ENCODE data around the gene MGRN1. TPM values are rescaled to one million over a fixed set of nuclear protein-coding genes. Genes with fewer than 3 reads are reported as not detected.

MGRN1 gene
- total and polyA plus RNA-seq, 2 of the 13 experiments (the other 11 are each of a cell fraction or from before 2014, with no cell fraction given): 11.9 to 12.6 TPM

- TF ChIP-seq FOXK2 (IDR thresholded peaks at IDR 0.05) (no peak), TEAD3 (CRISPR knock-in tag; optimal IDR thresholded peaks at IDR 0.05; ENCODE audit: borderline replicate concordance) (peak; percentile 98), ARHGAP35 (CRISPR knock-in tag; IDR thresholded peaks at IDR 0.05; ENCODE audit: borderline replicate concordance) (no peak; the same call in 1 of the 2 replicates), ZNF317 (CRISPR knock-in tag; IDR thresholded peaks at IDR 0.05) (no peak; the same call in 1 of the 2 replicates), ETV5 (CRISPR knock-in tag; IDR thresholded peaks at IDR 0.05; ENCODE audit: borderline replicate concordance) (peak; percentile 83), HIC2 (CRISPR knock-in tag; IDR thresholded peaks at IDR 0.05; ENCODE audit: low read depth) (0 out of 2 replicates have a peak, but pooled peaks have one; percentile 20), MNT (IDR thresholded peaks at IDR 0.05) (peak; percentile 63), TBX2 (CRISPR knock-in tag; IDR thresholded peaks at IDR 0.05; ENCODE audit: borderline replicate concordance) (peak; percentile 60; the same call in 1 of the 2 replicates), ZNF616 (CRISPR knock-in tag; IDR thresholded peaks at IDR 0.05; ENCODE audit: low read depth) (peak; percentile 62; the same call in 1 of the 2 replicates), NFE2L2 (IDR thresholded peaks at IDR 0.05; ENCODE audit: low read length) (no peak), ZNF121 (CRISPR knock-in tag; IDR thresholded peaks at IDR 0.05) (no peak), RORA (CRISPR knock-in tag; IDR thresholded peaks at IDR 0.05) (no peak), ZNF101 (CRISPR knock-in tag; IDR thresholded peaks at IDR 0.05; ENCODE audit: borderline replicate concordance, low read depth) (no peak), FOXA3 (CRISPR knock-in tag; IDR thresholded peaks at IDR 0.05) (peak; percentile 61; the same call in 1 of the 2 replicates), SNAPC4 (CRISPR knock-in tag; IDR thresholded peaks at IDR 0.05) (peak; percentile 32; the same call in 1 of the 2 replicates), ZBTB44 (CRISPR knock-in tag; IDR thresholded peaks at IDR 0.05) (0 out of 2 replicates have a peak, but pooled peaks have one; percentile 27), MBD4 (IDR thresholded peaks at IDR 0.05; ENCODE audit: borderline replicate concordance, low read length) (no peak), GPN1 (CRISPR knock-in tag; IDR thresholded peaks at IDR 0.05; ENCODE audit: borderline replicate concordance) (no peak), ZNF839 (CRISPR knock-in tag; IDR thresholded peaks at IDR 0.05; ENCODE audit: borderline replicate concordance) (no peak)
Observed at GRCh38 chr16:4734063-4734729, 109.6 kb downstream of the MGRN1 start, which contains the start of the genes ANKS3 and DNAAF8 (continued).

All from HepG2 (cell line).